ENCODE measurements around the gene HSF2BP.

DNA sequence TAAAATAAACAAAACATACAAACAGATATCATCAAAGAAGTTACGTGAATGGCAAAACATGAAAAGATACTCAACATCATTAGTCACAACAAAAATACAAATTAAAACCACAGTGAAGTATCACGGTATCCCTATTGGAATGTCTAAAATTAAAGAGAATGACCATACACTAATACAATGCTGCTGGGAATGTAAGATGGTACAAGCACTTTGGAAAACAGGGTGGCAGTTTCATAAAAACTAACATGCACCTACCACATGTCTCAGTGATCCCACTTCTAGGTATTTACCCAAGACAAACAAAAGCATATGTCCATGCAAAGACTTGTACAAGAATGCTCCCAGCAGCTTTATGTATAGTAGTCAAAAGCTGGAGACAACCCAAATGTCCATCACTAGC lies 69.1 kb downstream of the HSF2BP start:
- TF ChIP-seq TEAD4 (IDR thresholded peaks at IDR 0.05) (no peak), YY1 (IDR thresholded peaks at IDR 0.05; ENCODE audit: low read depth) (no peak)

All from Ishikawa (cell line).